Right atrium auricular region (tissue), 2 donors: ENCODE data around the gene TMEM167B. TPM values are rescaled to one million over a fixed set of nuclear protein-coding genes. Genes with fewer than 3 reads are reported as not detected.

ENCODE experiments used
- DNase-seq: peaks from one replicate; pipeline ENCODE4 v3.0.0-alpha.2; 2019; ENCODE audit warnings: low spot score
- H3K27ac ChIP-seq, 2 donors: fragments of 200-600 bp; sonication (generic); 1 replicate in 1 of 2; 2 replicates in 1 of 2; pipeline ENCODE4 v1.5.1; 2016 to 2019
- H3K27me3 ChIP-seq, 2 donors: fragments of 200-600 bp; sonication (generic); one replicate each; pipeline versions ENCODE4 v1.5.1 to v1.6.0; 2017 to 2019
- H3K36me3 ChIP-seq: fragments of 200-600 bp; sonication (generic); one replicate; pipeline ENCODE4 v1.5.1; 2016
- H3K4me1 ChIP-seq, 2 donors: fragments of 200-600 bp; sonication (generic); one replicate each; pipeline versions ENCODE4 v1.5.1 to v1.6.0; 2017 to 2019
- H3K4me3 ChIP-seq, 2 donors: fragments of 200-600 bp; sonication (generic); 1 replicate in 1 of 2; 2 replicates in 1 of 2; pipeline ENCODE4 v1.5.1; 2017 to 2019; ENCODE audit warnings: mild to moderate bottlenecking in 1 of 2, moderate library complexity in 1 of 2
- H3K9me3 ChIP-seq, 2 donors: fragments of 200-600 bp; sonication (generic); one replicate each; pipeline ENCODE4 v1.5.1; 2019
- CTCF ChIP-seq, 2 donors: fragments of 200-600 bp; sonication (generic); IDR thresholded peaks; one replicate each; pipeline ENCODE4 v1.5.1; 2019; ENCODE audit warnings: antibody characterized with exemption in 2 of 2
- total RNA-seq, 2 donors: library from RNA; depleted of rRNA; stranded (reverse); fragments of >200 nt; gene quantifications; one replicate each; pipeline ENCODE4 v1.1.0, GENCODE V29; 2016

The TMEM167B gene
- total RNA-seq, 2 donors from 2014 or later, result 18.9 to 23.9 TPM

DNA sequence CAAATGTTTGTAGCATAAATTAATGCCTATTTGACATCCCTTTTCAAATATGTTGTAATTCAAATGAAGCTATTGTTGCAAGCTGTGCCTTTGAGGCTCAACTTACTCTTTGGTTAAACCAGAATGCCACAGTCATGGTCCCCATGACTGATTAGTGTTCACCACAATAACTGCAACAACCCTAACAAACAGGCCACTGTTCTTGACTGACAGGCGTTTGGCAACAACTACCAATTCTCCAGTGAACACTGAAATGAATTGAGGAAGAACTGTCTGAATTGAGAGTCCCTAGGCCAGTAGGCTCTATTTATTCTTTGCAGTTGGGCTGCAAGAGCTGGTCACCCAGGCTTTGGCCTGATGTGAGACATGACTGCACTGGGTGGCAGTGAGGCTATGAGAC, 6.6 kb upstream of the TMEM167B start:
- no peaks in the 10 kb centered on the region for H3K27me3 ChIP-seq
- H3K36me3 ChIP-seq, result no peaks in the 10 kb centered on the region
- H3K9me3 ChIP-seq, result no peaks in the 10 kb centered on the region
- no peak for TF ChIP-seq CTCF (IDR thresholded peaks at IDR 0.05)
- no peak for DNase-seq
- no peak overlapping the region for H3K27ac ChIP-seq
- no peak overlapping the region for H3K4me3 ChIP-seq
- H3K4me1 ChIP-seq, result no peaks in the 10 kb centered on the region

- Histone ChIP-seq H3K27me3 (no peaks in the 10 kb centered on the region), H3K36me3 (no peaks in the 10 kb centered on the region), H3K4me1 (peaks cover 0 to 6% of the 10 kb centered on the region in 2 donors), H3K4me3 (no peak overlapping the region), H3K27ac (no peak overlapping the region), H3K9me3 (no peaks in the 10 kb centered on the region)
- TF ChIP-seq CTCF (IDR thresholded peaks at IDR 0.05), result no peak
- DNase-seq, result no peak
These were observed 5.7 kb upstream of the TMEM167B start for GRCh38 chr1:109084563-109085517.

GRCh38 chr1:109089242-109090015, 1.1 kb upstream of the TMEM167B start:
- TF ChIP-seq CTCF (IDR thresholded peaks at IDR 0.05), result peak; percentile 20 to 67
- DNase-seq, result no peak
- no peaks in the 10 kb centered on the region for H3K27me3 ChIP-seq
- H3K27ac ChIP-seq, result peak overlapping the region; percentile 96 to 98
- peak overlapping the region; percentile 76 for H3K4me3 ChIP-seq
- H3K9me3 ChIP-seq, result no peaks in the 10 kb centered on the region
- peaks cover 16% of the 10 kb centered on the region for H3K36me3 ChIP-seq
- peaks cover 0 to 34% of the 10 kb centered on the region in 2 donors for H3K4me1 ChIP-seq

DNA sequence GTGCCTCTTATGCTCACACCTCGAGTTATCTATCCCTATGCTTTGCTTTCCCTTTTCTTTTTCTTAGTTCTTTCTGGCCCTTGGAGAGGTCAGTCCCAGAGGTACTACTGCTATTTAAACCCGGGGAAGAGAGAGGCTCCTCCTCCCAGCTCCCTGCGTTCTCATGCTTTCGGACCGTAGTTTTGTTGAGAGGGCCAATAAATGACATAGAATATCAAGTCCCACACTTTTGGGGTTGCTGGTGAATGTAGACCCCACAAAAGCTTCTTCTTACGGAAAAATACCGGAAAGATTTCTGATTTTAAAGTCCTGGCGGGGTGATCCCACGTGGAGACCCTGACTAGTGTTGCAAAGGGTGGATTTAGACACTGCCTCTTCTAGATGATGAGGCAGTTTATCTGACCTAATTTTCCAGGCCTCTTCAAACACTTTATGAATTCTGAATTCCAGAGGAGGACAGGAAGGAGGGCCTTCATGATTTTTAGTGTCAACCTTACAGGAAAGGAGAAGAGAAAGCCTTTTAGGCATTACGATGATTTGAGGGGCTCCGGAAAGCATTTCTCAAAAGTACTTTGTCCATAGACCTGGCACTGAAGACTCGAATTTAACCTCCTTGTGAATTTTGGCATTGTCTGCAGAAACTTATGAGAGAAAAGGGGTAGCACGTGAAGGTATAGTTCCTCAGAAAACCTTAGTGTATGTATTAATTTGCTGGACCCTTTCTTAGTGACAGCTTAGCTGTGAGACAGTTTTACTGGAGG, 694 bp downstream of the TMEM167B start:
- H3K4me1 ChIP-seq, result peaks cover 0 to 41% of the 10 kb centered on the region in 2 donors
- DNase-seq, result no peak

More for the DNA sequence above, 694 bp downstream of the TMEM167B start:
- TF ChIP-seq CTCF (IDR thresholded peaks at IDR 0.05), result no peak
- H3K27me3 ChIP-seq, result no peaks in the 10 kb centered on the region
- peaks cover 24% of the 10 kb centered on the region for H3K36me3 ChIP-seq
- peak overlapping the region; percentile 76 for H3K4me3 ChIP-seq
- peak overlapping the region; percentile 96 to 98 for H3K27ac ChIP-seq
- no peaks in the 10 kb centered on the region for H3K9me3 ChIP-seq
